H1 (cell line): ENCODE results near the gene RNPS1. TPM values are rescaled to one million over a fixed set of nuclear protein-coding genes. Genes with fewer than 3 reads are reported as not detected.

Experiments
- BCL11A ChIP-seq, 2 experiments: IDR thresholded peaks; one replicate each; pipeline ENCODE4 v1.6.1; 2011; ENCODE audit warnings: low read depth in 2 of 2, low read length in 2 of 2, mild to moderate bottlenecking in 2 of 2
- FOSL1 ChIP-seq: IDR thresholded peaks from 2 replicates; pipeline ENCODE4 v1.6.1; 2011; ENCODE audit warnings: mild to moderate bottlenecking, low read depth, low read length, moderate library complexity; ENCODE audit not compliant: insufficient read depth
- KDM1A ChIP-seq: fragments of 200-600, 300-600 bp; sonication (generic); IDR thresholded peaks from 2 replicates; pipeline ENCODE4 v1.7.1; 2016; ENCODE audit warnings: mild to moderate bottlenecking, low read length, borderline replicate concordance
- SIRT6 ChIP-seq: IDR thresholded peaks from one replicate; pipeline ENCODE4 v1.7.1; 2012; ENCODE audit warnings: low read length, inconsistent platforms
- SP2 ChIP-seq: IDR thresholded peaks from 2 replicates; pipeline ENCODE4 v1.6.1; 2012; ENCODE audit warnings: mild to moderate bottlenecking, low read length, inconsistent platforms
- TCF12 ChIP-seq: IDR thresholded peaks from 2 replicates; pipeline ENCODE4 v1.6.1; 2011; ENCODE audit warnings: low read depth, mild to moderate bottlenecking, low read length
- YY1 ChIP-seq: IDR thresholded peaks from 2 replicates; pipeline ENCODE4 v1.6.1; 2011; ENCODE audit warnings: low read depth, mild to moderate bottlenecking, low read length
- polyA plus RNA-seq, 7 experiments: library from polyadenylated mRNA; depleted of rRNA in 3 of 7; stranded (reverse) in 5 of 7; unstranded in 2 of 7; fragments of >200 nt in 5 of 7; fragments of 200-250 nt in 2 of 7; gene quantifications; 1 replicate in 5 of 7; 2 replicates in 1 of 7; 4 replicates in 1 of 7; pipeline versions ENCODE4 v1.2.1 to v1.2.3, GENCODE V29; 2011 to 2013; ENCODE audit warnings: missing spikeins in 2 of 7, mixed read lengths in 2 of 7
- total RNA-seq: library from RNA; stranded (reverse); fragmentation: NEBNext Ultra II Directional; extraction: Animal tissue kit (Norgen Biotek cat#: 25700); gene quantifications from 2 replicates; pipeline ENCODE4 v1.2.1, GENCODE V29; 2021
- TF ChIP-seq, protein P1 (sequence below): fragments of 300-600 bp; sonication (generic); IDR thresholded peaks from 2 replicates; pipeline ENCODE4 v1.7.1; 2012; ENCODE audit warnings: low read length, moderate library complexity, mild to moderate bottlenecking, inconsistent platforms; ENCODE audit not compliant: insufficient replicate concordance

RNPS1 gene
- total and polyA plus RNA-seq, 2 of the 8 experiments (the other 6 are each of a cell fraction or from before 2014, with no cell fraction given) = 330 to 350 TPM

DNA sequence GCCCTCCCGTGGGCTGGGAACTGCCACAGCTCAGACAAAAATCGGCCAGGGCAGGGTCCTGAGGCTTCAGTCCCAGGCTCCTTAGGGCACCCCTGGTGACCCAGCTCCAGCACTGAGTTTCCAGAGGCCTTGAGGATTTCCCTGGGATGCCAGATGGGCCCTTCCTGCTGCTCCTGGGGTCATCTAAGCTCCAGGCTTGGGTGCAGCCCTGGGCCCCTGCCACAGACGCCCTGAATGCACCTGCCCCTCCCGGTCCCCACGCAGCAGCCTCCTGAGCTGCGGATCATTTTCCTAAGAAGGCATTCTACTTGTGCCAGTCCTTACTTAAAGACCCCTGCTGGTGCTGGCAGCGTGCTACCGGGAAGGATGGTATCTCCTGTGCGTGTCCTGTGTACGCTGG is 6.0 kb upstream of the RNPS1 start (continued):
- TF ChIP-seq, protein P1, sequence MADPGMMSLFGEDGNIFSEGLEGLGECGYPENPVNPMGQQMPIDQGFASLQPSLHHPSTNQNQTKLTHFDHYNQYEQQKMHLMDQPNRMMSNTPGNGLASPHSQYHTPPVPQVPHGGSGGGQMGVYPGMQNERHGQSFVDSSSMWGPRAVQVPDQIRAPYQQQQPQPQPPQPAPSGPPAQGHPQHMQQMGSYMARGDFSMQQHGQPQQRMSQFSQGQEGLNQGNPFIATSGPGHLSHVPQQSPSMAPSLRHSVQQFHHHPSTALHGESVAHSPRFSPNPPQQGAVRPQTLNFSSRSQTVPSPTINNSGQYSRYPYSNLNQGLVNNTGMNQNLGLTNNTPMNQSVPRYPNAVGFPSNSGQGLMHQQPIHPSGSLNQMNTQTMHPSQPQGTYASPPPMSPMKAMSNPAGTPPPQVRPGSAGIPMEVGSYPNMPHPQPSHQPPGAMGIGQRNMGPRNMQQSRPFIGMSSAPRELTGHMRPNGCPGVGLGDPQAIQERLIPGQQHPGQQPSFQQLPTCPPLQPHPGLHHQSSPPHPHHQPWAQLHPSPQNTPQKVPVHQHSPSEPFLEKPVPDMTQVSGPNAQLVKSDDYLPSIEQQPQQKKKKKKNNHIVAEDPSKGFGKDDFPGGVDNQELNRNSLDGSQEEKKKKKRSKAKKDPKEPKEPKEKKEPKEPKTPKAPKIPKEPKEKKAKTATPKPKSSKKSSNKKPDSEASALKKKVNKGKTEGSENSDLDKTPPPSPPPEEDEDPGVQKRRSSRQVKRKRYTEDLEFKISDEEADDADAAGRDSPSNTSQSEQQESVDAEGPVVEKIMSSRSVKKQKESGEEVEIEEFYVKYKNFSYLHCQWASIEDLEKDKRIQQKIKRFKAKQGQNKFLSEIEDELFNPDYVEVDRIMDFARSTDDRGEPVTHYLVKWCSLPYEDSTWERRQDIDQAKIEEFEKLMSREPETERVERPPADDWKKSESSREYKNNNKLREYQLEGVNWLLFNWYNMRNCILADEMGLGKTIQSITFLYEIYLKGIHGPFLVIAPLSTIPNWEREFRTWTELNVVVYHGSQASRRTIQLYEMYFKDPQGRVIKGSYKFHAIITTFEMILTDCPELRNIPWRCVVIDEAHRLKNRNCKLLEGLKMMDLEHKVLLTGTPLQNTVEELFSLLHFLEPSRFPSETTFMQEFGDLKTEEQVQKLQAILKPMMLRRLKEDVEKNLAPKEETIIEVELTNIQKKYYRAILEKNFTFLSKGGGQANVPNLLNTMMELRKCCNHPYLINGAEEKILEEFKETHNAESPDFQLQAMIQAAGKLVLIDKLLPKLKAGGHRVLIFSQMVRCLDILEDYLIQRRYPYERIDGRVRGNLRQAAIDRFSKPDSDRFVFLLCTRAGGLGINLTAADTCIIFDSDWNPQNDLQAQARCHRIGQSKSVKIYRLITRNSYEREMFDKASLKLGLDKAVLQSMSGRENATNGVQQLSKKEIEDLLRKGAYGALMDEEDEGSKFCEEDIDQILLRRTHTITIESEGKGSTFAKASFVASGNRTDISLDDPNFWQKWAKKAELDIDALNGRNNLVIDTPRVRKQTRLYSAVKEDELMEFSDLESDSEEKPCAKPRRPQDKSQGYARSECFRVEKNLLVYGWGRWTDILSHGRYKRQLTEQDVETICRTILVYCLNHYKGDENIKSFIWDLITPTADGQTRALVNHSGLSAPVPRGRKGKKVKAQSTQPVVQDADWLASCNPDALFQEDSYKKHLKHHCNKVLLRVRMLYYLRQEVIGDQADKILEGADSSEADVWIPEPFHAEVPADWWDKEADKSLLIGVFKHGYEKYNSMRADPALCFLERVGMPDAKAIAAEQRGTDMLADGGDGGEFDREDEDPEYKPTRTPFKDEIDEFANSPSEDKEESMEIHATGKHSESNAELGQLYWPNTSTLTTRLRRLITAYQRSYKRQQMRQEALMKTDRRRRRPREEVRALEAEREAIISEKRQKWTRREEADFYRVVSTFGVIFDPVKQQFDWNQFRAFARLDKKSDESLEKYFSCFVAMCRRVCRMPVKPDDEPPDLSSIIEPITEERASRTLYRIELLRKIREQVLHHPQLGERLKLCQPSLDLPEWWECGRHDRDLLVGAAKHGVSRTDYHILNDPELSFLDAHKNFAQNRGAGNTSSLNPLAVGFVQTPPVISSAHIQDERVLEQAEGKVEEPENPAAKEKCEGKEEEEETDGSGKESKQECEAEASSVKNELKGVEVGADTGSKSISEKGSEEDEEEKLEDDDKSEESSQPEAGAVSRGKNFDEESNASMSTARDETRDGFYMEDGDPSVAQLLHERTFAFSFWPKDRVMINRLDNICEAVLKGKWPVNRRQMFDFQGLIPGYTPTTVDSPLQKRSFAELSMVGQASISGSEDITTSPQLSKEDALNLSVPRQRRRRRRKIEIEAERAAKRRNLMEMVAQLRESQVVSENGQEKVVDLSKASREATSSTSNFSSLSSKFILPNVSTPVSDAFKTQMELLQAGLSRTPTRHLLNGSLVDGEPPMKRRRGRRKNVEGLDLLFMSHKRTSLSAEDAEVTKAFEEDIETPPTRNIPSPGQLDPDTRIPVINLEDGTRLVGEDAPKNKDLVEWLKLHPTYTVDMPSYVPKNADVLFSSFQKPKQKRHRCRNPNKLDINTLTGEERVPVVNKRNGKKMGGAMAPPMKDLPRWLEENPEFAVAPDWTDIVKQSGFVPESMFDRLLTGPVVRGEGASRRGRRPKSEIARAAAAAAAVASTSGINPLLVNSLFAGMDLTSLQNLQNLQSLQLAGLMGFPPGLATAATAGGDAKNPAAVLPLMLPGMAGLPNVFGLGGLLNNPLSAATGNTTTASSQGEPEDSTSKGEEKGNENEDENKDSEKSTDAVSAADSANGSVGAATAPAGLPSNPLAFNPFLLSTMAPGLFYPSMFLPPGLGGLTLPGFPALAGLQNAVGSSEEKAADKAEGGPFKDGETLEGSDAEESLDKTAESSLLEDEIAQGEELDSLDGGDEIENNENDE = no peak
- no peak for TF ChIP-seq YY1
- TF ChIP-seq KDM1A = no peak
- no peak for TF ChIP-seq SP2
- TF ChIP-seq TCF12 = no peak
- no peak for TF ChIP-seq BCL11A (IDR thresholded peaks at IDR 0.05; ENCODE audit: low read depth in 2 of 2, low read length in 2 of 2)
- TF ChIP-seq SIRT6 = no peak
- no peak for TF ChIP-seq FOSL1
- TF ChIP-seq, all 59 proteins: peak for 0
